HL-60/S4 treated with phorbol 12-myristate 13-acetate at 8.2 ng/mL for 4 days and 3 days (cell line): ENCODE data around the gene MAD1L1.

Experiments
- in situ Hi-C: fragments of 300-500 bp; cut with MboI; formaldehyde crosslinking; loops from 2 replicates; pipeline ENCODE4 v1.15.0; 2022; ENCODE audit warnings: low sequenced_read_pairs

The MAD1L1 gene

DNA sequence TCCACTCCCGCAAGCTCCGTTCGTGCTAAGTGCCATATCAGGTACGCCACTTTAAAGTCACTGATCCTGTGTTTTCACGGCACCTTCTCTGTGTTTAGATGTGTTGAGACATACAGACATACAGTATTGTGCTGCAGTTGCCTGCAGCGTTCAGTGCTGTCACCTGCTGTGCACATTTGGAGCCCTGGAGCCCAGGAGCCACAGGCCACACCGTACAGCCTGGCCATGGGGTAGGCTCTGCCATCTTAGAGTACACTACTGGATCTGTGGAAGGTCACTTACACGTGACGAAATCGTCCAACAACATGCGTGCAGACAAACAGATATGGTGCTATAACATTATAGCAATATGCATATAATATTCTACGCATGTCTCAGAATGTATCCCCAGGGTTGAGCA, 451.4 kb downstream of the MAD1L1 start:
- in situ Hi-C loops, result loop anchor here (25.0 kb wide), 1 partner anchor 431 kb away; no protein-coding TSS in a partner anchor

DNA sequence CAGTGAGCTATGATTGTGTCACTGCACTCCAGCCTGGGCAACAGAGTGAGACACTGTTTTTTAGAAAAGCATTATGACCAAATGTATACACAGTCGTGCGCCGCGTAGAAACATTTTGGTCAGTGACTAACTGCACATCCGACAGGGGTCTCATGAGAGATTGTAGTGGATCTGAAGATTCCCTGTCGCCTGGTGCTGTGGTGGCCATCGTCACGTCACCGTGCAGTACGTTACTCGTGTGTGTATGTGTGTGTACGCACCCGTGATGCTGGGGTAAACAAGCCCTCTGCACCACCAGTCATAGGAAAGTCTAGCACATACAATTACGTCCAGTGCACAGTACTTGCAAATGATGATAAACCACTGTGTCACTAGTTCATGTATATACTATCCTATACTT, 453.3 kb downstream of the MAD1L1 start:
- in situ Hi-C loops, result loop anchor here (25.0 kb wide), 1 partner anchor 433 kb away; no protein-coding TSS in a partner anchor

DNA sequence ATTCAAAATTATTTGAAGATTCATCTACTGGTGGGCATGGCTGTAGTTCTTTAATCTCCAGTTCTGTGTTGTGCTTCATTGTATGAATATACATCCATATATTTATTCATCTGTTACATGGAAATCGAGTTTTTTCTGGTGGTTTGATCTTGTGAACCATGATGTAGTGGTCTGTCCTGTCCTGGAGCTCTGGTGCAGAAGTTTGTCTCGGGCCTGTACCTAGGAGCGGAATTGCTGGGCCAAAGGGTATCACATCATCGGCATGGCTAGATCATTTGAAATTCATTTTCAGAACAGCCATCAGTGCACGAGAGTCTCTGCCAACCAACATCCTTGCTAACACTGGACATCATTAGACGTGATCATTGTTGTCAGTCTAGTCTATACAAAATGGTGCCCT, 455.6 kb downstream of the MAD1L1 start:
- in situ Hi-C loops, result loop anchor here (25.0 kb wide), 1 partner anchor 435 kb away; no protein-coding TSS in a partner anchor

- in situ Hi-C loops, result loop anchor here (25.0 kb wide), 1 partner anchor 437 kb away; no protein-coding TSS in a partner anchor
Observed at GRCh38 chr7:1775389-1775788, 457.4 kb downstream of the MAD1L1 start.

- in situ Hi-C loops, result no loop called here
Observed at GRCh38 chr7:1770331-1770730, 462.4 kb downstream of the MAD1L1 start.

- in situ Hi-C loops, result no loop called here
Observed at GRCh38 chr7:1769286-1770200, 463.2 kb downstream of the MAD1L1 start.

DNA sequence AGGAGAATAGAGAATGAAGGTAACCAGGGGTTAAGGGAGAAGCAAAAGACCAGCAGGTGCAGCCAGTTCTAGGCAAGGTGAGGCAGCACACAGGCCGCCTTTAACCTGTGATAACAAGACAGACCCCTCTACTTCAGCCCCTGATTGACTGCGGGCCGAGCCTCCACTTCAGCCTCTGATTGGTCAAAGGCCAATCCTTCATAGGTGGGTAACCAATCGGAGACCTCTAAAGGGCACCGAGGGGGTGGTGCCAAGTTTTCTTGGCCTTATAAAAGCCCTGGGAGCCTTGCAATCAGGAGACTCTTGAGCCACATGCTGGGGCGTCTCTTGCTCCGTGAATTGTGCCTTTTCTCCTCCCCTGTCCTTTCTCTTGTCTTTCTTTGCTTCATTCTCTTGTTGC, 463.9 kb downstream of the MAD1L1 start:
- in situ Hi-C loops, result no loop called here

GRCh38 chr7:1767524-1767923, 465.2 kb downstream of the MAD1L1 start:
- in situ Hi-C loops, result no loop called here
